ENCODE data around the gene KSR1.

DNA sequence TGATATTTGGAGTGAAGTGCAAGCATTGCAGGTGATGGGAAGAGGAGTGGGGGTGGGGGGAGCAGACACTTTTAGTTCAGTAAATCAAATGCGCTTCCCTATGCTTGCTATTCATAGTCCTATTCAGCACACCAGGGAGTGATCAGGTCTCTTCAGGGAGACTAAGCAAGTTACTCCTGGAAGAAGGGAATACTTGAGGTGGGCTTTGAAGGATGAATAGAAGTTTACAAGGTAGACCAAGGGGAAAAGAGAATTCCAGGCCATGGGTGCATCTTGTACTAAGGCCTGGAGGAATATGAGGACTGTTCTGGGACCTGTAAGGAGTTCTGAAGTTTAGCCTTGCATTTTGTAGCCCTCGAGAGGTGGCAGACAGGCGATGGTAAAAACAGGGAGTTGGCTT, 134.6 kb downstream of the KSR1 start:
- TF ChIP-seq, protein P1, sequence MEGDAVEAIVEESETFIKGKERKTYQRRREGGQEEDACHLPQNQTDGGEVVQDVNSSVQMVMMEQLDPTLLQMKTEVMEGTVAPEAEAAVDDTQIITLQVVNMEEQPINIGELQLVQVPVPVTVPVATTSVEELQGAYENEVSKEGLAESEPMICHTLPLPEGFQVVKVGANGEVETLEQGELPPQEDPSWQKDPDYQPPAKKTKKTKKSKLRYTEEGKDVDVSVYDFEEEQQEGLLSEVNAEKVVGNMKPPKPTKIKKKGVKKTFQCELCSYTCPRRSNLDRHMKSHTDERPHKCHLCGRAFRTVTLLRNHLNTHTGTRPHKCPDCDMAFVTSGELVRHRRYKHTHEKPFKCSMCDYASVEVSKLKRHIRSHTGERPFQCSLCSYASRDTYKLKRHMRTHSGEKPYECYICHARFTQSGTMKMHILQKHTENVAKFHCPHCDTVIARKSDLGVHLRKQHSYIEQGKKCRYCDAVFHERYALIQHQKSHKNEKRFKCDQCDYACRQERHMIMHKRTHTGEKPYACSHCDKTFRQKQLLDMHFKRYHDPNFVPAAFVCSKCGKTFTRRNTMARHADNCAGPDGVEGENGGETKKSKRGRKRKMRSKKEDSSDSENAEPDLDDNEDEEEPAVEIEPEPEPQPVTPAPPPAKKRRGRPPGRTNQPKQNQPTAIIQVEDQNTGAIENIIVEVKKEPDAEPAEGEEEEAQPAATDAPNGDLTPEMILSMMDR (IDR thresholded peaks at IDR 0.05) = no peak
- no peak for TF ChIP-seq POLR2A (IDR thresholded peaks at IDR 0.05)
